GM23338 (cell line): ENCODE results near the gene ITPR2. TPM values are rescaled to one million over a fixed set of nuclear protein-coding genes. Genes with fewer than 3 reads are reported as not detected.

Source experiments
- ATAC-seq: fragments of 200-7000 bp; cut with Tn5 transposase; 3 replicates; pipeline ENCODE4 v1.9.1; 2020
- DNase-seq: peaks from one replicate; pipeline ENCODE4 v3.0.0-alpha.2; 2015; ENCODE audit warnings: low spot score
- H2AFZ ChIP-seq: fragments of 200-600 bp; sonication (generic); 2 replicates; pipeline ENCODE4 v1.8.0; 2016; ENCODE audit warnings: antibody characterized with exemption, mild to moderate bottlenecking, moderate library complexity
- H3F3A ChIP-seq: fragments of 200-600 bp; sonication (generic); replicated peaks from 2 replicates; pipeline ENCODE4 v1.8.0; 2017; ENCODE audit warnings: antibody characterized with exemption, mixed run types, low read depth
- H3K27ac ChIP-seq: fragments of 200-600 bp; sonication (generic); 2 replicates; pipeline ENCODE4 v1.6.1; 2016; ENCODE audit warnings: low read depth
- H3K27me3 ChIP-seq: fragments of 200-600 bp; sonication (generic); 2 replicates; pipeline ENCODE4 v1.8.0; 2016; ENCODE audit warnings: mild to moderate bottlenecking, mixed run types, moderate library complexity; ENCODE audit not compliant: insufficient read depth
- H3K36me3 ChIP-seq: fragments of 200-600 bp; sonication (generic); 2 replicates; pipeline ENCODE4 v1.8.0; 2016; ENCODE audit warnings: mild to moderate bottlenecking; ENCODE audit not compliant: insufficient read depth
- H3K4me1 ChIP-seq: fragments of 200-600 bp; sonication (generic); 2 replicates; pipeline ENCODE4 v1.8.0; 2016; ENCODE audit warnings: mild to moderate bottlenecking, moderate library complexity; ENCODE audit not compliant: insufficient read depth
- H3K4me2 ChIP-seq: fragments of 200-600 bp; sonication (generic); 2 replicates; pipeline ENCODE4 v1.7.1; 2017; ENCODE audit warnings: mixed run types
- H3K4me3 ChIP-seq: fragments of 200-600 bp; sonication (generic); 2 replicates; pipeline ENCODE4 v1.6.1; 2016; ENCODE audit warnings: mixed run types
- H3K79me2 ChIP-seq: fragments of 200-600 bp; sonication (generic); replicated peaks from 2 replicates; pipeline ENCODE4 v1.8.0; 2017; ENCODE audit warnings: mild to moderate bottlenecking; ENCODE audit not compliant: insufficient read depth
- H3K9me2 ChIP-seq: fragments of 200-600 bp; sonication (generic); 2 replicates; pipeline ENCODE4 v1.8.0; 2017; ENCODE audit not compliant: insufficient read depth
- H4K20me1 ChIP-seq: fragments of 200-600 bp; sonication (generic); replicated peaks from 2 replicates; pipeline ENCODE4 v1.8.0; 2017; ENCODE audit warnings: mild to moderate bottlenecking; ENCODE audit not compliant: insufficient read depth
- H3K27ac Mint-ChIP-seq: 2 replicates; pipeline ENCODE4 v1.8.0; 2020; ENCODE audit warnings: inconsistent platforms, mild to moderate bottlenecking, moderate library complexity, mixed read lengths
- H3K27me3 Mint-ChIP-seq: 3 replicates; pipeline ENCODE4 v1.8.0; 2022; ENCODE audit warnings: low read depth, mild to moderate bottlenecking, moderate library complexity, mixed read lengths, inconsistent platforms; ENCODE audit not compliant: insufficient read depth, poor library complexity
- H3K36me3 Mint-ChIP-seq: 3 replicates; pipeline ENCODE4 v1.8.0; 2021; ENCODE audit warnings: low read depth, mild to moderate bottlenecking, inconsistent platforms, moderate library complexity, mixed read lengths
- H3K4me1 Mint-ChIP-seq: 3 replicates; pipeline ENCODE4 v1.8.0; 2020; ENCODE audit warnings: mild to moderate bottlenecking, inconsistent platforms, mixed read lengths
- H3K4me3 Mint-ChIP-seq: 3 replicates; pipeline ENCODE4 v1.8.0; 2021; ENCODE audit warnings: moderate library complexity, mild to moderate bottlenecking, inconsistent platforms, mixed read lengths
- H3K9me3 Mint-ChIP-seq: 3 replicates; pipeline ENCODE4 v1.8.0; 2020; ENCODE audit warnings: moderate library complexity, mild to moderate bottlenecking, inconsistent platforms, mixed read lengths
- JUNB ChIP-seq: IDR thresholded peaks from one replicate; pipeline ENCODE4 v1.6.1; 2016; ENCODE audit warnings: antibody characterized with exemption; ENCODE audit not compliant: unreplicated experiment
- POLR2AphosphoS5 ChIP-seq: IDR thresholded peaks from 2 replicates; pipeline ENCODE4 v1.6.1; 2016; ENCODE audit warnings: antibody characterized with exemption, low read depth
- REST ChIP-seq: IDR thresholded peaks from one replicate; pipeline ENCODE4 v1.6.1; 2018; ENCODE audit warnings: antibody characterized with exemption; ENCODE audit not compliant: unreplicated experiment
- ZNF114 ChIP-seq: fragments of 250-450 bp; sonication (Bioruptor Pico); IDR thresholded peaks from 2 replicates; pipeline ENCODE4 v1.5.0; 2020; ENCODE audit warnings: mild to moderate bottlenecking, moderate library complexity
- ZNF462 ChIP-seq: fragments of 250-450 bp; sonication (Bioruptor Pico); IDR thresholded peaks from 2 replicates; pipeline ENCODE4 v1.5.0; 2020; ENCODE audit warnings: mild to moderate bottlenecking, moderate library complexity
- polyA plus RNA-seq: library from polyadenylated mRNA; unstranded; fragments of >200 nt; fragmentation: Nextera tagmentation; extraction: Ambion mirVana; gene quantifications from 2 replicates; pipeline ENCODE4 v1.2.1, GENCODE V29; 2016
- total RNA-seq: library from RNA; depleted of rRNA; stranded (reverse); fragments of >200 nt; shearing (Covaris generic); gene quantifications from 2 replicates; pipeline ENCODE4 v1.2.3, GENCODE V29; 2014

Gene ITPR2
- total and polyA plus RNA-seq, 2 experiments from 2014 or later = 44.5 to 65.2 TPM

- Mint-ChIP-seq H3K4me3 (no peak overlapping the region), H3K9me3 (no peaks in the 10 kb centered on the region; the same call in 2 of the 3 replicates), H3K36me3 (peaks cover 54% of the 10 kb centered on the region), H3K27me3 (no peaks in the 10 kb centered on the region), H3K27ac (peak overlapping the region; percentile 15; the same call in 1 of the 2 replicates), H3K4me1 (peaks cover 11% of the 10 kb centered on the region)
- Histone ChIP-seq H3K4me3 (no peak overlapping the region), H3K4me2 (no peak overlapping the region), H3F3A (no peaks in the 10 kb centered on the region), H3K79me2 (no peaks in the 10 kb centered on the region; the same call in 1 of the 2 replicates), H4K20me1 (no peaks in the 10 kb centered on the region), H3K4me1 (peaks cover 1% of the 10 kb centered on the region), H2AFZ (no peak overlapping the region), H3K9me2 (no peaks in the 10 kb centered on the region), H3K36me3 (peaks cover 16% of the 10 kb centered on the region; the same call in 1 of the 2 replicates), H3K27ac (peak overlapping the region; percentile 11; the same call in 1 of the 2 replicates), H3K27me3 (no peaks in the 10 kb centered on the region)
- no peak for TF ChIP-seq ZNF462
- no peak for TF ChIP-seq ZNF114 (CRISPR knock-in tag)
- TF ChIP-seq REST = no peak
- no peak for TF ChIP-seq POLR2AphosphoS5
- TF ChIP-seq JUNB = no peak
- DNase-seq (no peak), ATAC-seq (no peak)
Observed at GRCh38 chr12:26697217-26697616, 135.8 kb downstream of the ITPR2 start.
